C4-2B (cell line): ENCODE results near the gene CPNE6.
"Not testable (repeated sequence)": the region's sequence is repeated elsewhere in the genome, so short reads cannot be mapped to it uniquely, and the experiment has no call there.

Experiments used
- H3K27ac ChIP-seq: fragments of 450-650 bp; 2 replicates; pipeline ENCODE4 v1.5.1; 2017
- ZFX ChIP-seq: fragments of 450-650 bp; IDR thresholded peaks from 2 replicates; pipeline ENCODE4 v1.6.1; 2017
- TF ChIP-seq, protein P1 (sequence below): fragments of 450-650 bp; conservative IDR thresholded peaks from 2 replicates; pipeline ENCODE4 v1.5.1; 2017; ENCODE audit warnings: mild to moderate bottlenecking

CPNE6 gene

DNA sequence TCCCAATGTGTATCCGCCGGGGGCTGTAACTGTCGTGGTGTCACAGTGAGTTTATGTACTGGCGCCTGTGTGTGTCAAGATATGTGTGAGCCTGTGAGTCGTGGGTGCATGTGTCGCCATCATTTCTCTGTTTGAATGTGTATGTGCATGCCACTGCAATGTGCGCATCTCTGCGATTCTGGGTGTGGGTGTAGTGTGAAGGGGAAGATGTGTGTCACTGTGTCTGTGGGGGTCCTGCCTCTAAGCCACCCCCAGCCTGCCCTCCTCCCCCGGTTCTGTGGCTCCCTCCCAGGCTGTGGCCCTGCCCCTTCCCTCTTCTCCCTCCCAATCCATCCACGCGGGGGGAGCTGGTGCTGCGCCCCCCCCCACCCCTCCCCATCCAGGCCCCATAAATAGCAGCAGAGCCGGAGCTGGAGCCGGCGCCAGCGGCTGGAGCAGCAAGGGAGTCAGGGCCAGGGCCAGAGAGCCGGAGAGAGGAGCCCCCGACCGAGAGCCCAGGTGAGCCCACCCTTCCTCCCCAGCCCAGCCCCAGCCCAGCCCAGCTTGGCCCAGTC, at the start of gene CPNE6:
TSS of gene CPNE6 (plus strand) at position 419 of the 554 bp plus-strand sequence. CDS start 1,375 bp downstream, outside the sequence.
- TF ChIP-seq ZFX, result no peak
- TF ChIP-seq, protein P1, sequence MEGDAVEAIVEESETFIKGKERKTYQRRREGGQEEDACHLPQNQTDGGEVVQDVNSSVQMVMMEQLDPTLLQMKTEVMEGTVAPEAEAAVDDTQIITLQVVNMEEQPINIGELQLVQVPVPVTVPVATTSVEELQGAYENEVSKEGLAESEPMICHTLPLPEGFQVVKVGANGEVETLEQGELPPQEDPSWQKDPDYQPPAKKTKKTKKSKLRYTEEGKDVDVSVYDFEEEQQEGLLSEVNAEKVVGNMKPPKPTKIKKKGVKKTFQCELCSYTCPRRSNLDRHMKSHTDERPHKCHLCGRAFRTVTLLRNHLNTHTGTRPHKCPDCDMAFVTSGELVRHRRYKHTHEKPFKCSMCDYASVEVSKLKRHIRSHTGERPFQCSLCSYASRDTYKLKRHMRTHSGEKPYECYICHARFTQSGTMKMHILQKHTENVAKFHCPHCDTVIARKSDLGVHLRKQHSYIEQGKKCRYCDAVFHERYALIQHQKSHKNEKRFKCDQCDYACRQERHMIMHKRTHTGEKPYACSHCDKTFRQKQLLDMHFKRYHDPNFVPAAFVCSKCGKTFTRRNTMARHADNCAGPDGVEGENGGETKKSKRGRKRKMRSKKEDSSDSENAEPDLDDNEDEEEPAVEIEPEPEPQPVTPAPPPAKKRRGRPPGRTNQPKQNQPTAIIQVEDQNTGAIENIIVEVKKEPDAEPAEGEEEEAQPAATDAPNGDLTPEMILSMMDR, result no peak

DNA sequence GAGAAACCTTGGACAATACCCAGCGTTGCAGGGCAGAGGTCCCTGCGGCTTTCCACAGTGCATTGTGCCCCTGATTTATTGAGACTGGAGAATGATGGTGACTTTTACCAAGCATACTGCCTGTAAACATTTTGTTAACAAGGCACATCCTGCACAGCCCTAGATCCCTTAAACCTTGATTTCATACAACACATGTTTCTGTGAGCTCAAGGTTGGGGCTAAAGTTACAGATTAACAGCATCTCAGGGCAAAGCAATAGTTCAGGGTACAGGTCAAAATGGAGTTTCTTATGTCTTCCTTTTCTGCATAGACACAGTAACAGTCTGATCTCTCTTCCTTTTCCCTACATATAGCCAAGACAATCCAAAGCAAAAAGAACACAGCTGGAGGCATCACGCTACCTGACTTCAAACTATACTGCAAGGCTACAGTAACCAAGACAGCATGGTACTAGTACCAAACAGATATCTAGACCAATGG, 46.4 kb upstream of the CPNE6 start:
- not testable (repeated sequence) for H3K27ac ChIP-seq

More for the DNA sequence above, at the start of gene CPNE6:
- H3K27ac ChIP-seq, result no peak within 1 kb of the TSS

DNA sequence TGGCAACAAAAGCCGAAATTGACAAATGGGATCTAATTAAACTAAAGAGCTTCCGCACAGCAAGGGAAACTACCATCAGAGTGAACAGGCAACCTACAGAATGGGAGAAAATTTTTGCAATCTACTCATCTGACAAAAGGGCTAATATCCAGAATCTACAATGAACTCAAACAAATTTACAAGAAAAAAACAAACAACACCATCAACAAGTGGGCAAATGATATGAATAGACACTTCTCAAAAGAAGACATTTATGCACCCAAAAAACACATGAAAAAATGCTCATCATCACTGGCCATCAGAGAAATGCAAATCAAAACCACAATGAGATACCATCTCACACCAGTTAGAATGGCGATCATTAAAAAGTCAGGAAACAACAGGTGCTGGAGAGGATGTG, 41.7 kb upstream of the CPNE6 start:
- H3K27ac ChIP-seq, result not testable (repeated sequence)

- H3K27ac ChIP-seq, result not testable (repeated sequence)
Observed at GRCh38 chr14:24031331-24031730, 40.0 kb upstream of the CPNE6 start.

- TF ChIP-seq, protein P1, result no peak
- TF ChIP-seq ZFX, result no peak
- H3K27ac ChIP-seq, result no peak overlapping the region
Observed at GRCh38 chr14:24032727-24033418, 38.5 kb upstream of the CPNE6 start.

DNA sequence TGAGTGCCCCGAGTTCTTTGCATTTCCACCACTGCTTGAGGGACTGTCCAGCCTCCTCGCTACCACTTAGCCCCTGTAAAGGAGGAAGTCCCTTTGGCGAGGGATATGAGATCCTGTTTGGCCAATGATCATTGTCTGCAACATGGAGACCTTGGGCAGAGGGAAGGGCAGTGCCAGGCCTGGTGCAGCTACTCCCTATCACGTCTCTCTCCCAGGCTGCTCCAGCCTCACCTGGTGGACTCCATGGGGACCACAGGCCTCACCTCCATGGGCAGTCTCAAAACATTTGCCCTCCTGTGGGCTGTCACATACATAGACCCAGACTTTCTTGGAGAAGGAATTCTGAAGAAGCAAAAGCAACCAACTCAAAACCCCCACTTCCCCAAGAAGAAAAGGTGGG, 35.6 kb upstream of the CPNE6 start:
- peak overlapping the region; percentile 72 for H3K27ac ChIP-seq

- TF ChIP-seq, protein P1, result peak; percentile 71
- TF ChIP-seq ZFX, result no peak
- peak overlapping the region; percentile 72 for H3K27ac ChIP-seq
Observed at GRCh38 chr14:24036169-24036962, 35.0 kb upstream of the CPNE6 start.

- peak overlapping the region; percentile 72 for H3K27ac ChIP-seq
- TF ChIP-seq, protein P1, result peak; percentile 35
Observed at GRCh38 chr14:24036963-24037657, 34.3 kb upstream of the CPNE6 start.

GRCh38 chr14:24037658-24038037, 33.7 kb upstream of the CPNE6 start:
- TF ChIP-seq, protein P1, result no peak
- TF ChIP-seq ZFX, result no peak
- H3K27ac ChIP-seq, result no peak overlapping the region
